ENCODE data around the gene THBS1.
A peak's percentile ranks its signal among the peaks of the same experiment; 100 is the strongest.

Gene THBS1

DNA sequence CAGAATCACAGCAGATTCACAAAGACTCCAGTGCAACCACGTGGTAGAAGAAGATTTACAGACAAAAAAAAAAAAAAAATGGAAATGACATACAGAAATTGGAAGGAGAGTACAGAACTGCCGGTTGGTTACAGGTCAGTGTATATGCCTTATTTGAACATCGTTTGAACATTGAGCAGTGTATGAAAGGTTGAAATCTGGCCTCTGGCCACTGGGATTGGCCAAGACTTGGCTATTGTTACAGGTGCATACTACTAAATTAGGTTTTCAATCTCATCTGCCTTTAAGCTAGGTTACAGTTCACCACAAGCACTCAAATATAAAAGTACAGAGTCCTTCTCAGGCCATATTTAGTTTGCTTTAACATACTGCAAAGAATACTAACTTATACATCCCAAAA lies 59.8 kb downstream of the THBS1 start:
- peak; percentile 85 for FAIRE-seq

- peak; percentile 96 for FAIRE-seq
Measured at GRCh38 chr15:39641191-39641889, 60.5 kb downstream of the THBS1 start.

- FAIRE-seq: no peak
Measured at GRCh38 chr15:39642011-39642640, 61.2 kb downstream of the THBS1 start.

DNA sequence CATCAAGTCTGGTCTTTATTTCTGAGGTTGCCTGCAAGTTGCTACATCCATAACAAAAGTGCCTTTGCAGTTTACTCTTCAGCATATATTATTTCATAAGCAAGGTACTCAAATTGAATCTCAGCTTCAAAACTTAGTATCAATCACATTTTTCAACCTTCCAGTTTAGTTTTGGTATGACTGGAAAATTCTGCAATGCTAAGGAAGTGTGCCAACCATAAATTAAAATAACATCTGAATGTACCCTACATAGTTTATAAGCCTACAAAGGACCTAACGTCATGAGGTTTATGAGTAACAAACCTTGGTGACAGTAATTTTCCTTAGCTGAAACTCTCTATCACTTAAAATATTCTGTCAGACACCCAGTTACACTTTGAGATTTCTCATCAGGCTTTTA lies 62.8 kb downstream of the THBS1 start:
- FAIRE-seq: peak; percentile 71

DNA sequence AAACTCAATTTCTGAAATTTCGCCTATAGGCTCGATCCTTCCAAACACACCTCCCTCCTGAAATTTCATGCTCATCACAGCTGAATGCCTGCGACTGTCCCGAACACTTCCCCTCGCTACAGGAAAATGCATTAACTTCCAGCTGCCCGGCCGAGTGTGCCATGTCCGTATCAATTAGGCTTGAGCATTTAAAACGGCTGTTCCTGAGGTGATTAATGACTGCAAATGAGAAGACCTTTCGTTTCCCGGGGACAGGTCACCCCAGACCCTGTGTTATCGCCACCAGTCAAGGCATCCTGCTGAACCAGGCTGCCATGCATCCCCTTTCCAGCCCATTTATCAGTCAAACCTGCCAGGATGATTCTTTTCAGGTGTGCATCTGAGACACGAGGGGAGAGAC lies 63.3 kb downstream of the THBS1 start:
- no peak for FAIRE-seq

- no peak for FAIRE-seq
Measured at GRCh38 chr15:39645138-39645975, 64.5 kb downstream of the THBS1 start.

DNA sequence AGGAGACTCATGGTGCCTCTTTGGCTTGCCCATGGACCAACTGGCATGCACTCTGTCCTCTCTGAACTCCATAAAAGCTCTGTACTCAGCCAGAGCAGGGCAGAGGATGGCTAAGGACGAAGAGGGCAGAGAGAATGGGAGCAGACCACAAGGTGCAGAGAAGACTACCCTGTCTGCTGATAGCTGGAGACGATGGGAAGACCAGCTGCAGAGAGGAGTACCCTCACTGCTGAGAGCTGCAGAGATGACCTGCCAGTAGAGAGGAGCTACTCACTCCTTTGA lies 65.0 kb downstream of the THBS1 start:
- no peak for FAIRE-seq

DNA sequence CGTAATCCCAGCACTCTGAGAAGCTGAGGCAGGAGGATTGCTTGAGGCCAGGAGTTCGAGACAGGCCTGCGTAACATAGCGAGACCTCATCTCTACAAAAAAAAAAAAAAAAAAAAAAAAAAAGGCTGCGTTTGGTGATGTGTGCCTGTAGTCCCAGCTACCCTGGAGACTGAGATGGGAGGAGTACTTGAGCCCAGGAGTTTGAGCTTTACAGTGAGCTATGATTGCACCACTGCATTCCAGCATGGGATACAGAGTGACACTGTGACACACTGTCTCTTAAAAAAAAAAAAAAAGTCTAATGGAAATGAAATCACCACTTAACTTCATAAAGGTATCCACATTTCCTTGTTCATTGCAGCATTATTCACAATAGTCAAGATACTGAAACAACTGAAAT lies 65.5 kb downstream of the THBS1 start:
- FAIRE-seq: no peak

Measured in colon (tissue), 2 donors.